Hippocampal formation (tissue), 2 donors: Measurements from ENCODE around the gene DMRTC2.

ENCODE experiments used
- DNase-seq, 2 donors: peaks; one replicate each; lab custom pipeline; 2025; lab: John Stamatoyannopoulos, UW

Gene DMRTC2

DNA sequence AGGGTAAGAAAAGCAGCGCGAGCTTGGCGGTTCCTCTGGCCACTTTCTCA lies at the start of gene DMRTC2:
Gene DMRTC2 (plus strand): TSS at position 42 of the 50 bp plus-strand sequence. CDS start 2,387 bp downstream, outside the sequence.
- DNase-seq, result no peak

DNA sequence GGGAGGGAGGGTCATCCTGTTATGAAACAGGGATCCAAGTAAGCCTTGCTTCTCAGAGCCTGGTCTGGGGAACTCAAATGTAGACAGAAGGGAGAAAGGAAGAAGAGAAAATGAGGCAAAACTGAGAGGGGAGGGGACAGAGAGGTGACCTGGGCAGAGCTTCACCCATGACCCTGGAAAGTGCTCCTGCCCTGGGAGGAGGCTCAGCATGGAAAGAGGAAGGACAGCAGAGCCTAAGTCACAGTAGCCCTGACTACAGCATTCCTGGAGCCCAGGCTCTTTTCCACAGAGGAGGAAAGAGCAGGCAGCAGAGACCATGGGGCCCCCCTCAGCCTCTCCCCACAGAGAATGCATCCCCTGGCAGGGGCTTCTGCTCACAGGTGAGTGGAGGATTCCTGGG lies 48.5 kb upstream of the DMRTC2 start, which contains the start of gene CEACAM3:
Gene CEACAM3 (plus strand): TSS at position 226 of the 400 bp plus-strand sequence. CDS start 91 bp downstream, at position 317.
- no peak for DNase-seq

DNA sequence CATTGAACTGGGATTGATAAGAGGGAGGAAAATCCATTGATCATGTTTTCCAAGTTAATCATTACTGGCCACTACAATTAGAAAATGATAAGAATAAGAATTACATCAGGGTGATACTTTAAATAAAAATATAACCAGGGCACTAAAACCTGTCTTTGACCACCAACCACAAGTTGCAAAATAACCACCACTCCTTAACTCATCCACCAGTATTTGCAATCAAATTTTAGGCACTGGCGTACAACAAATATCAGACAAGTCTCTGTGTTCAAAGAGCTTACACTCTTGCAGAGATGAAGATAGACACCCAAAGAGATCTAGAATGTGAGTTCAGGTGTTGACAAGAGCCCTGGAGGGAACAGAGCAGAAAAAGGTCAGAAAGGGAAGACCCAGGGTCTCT lies 47.9 kb upstream of the DMRTC2 start:
- DNase-seq, result no peak

DNA sequence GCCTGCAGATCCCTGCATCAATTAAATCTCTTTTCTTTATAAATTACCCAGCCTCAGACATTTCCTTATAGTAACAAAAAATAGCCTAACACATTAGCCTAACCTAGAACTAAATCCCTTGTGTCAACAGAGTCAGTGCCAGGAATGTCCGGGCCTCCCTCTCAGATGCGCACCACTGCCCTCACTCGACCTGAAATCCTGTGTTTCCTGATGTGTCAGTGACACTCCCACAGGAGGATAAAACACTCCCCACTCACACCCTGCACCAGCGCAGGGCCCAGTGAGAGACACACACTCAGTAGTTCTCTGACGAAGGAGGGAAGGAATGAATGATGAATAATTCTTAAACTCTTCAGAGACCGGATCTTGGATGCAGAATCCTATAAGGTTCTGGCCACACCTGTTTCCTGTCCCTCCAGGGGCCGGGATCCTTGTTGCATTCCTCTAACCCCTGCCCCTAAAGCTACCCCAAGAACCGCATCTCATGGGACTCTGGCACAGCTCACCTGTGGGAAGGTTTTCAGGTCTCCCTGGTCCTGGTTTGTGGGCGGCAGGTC lies 45.3 kb upstream of the DMRTC2 start:
- no peak for DNase-seq

DNA sequence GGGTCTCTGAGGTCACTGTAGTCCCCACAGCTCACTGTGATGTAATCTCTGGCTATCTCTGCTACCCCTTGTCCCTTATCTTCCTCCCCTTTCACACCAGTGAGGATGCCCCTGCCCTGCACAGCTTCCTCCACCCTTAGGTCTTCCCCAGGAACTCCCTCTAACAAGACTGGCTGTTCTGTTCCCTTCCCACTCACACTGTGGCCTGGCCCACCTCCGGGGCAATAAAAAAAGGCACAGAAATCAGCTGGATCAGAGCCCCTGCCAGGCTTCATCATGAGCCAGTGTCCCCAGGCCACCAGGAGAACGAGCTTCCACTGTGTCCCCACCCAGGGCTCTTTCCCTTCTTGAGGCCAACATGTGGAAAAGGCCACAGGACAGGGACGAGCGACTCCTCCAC lies 43.8 kb upstream of the DMRTC2 start:
- no peak for DNase-seq

DNA sequence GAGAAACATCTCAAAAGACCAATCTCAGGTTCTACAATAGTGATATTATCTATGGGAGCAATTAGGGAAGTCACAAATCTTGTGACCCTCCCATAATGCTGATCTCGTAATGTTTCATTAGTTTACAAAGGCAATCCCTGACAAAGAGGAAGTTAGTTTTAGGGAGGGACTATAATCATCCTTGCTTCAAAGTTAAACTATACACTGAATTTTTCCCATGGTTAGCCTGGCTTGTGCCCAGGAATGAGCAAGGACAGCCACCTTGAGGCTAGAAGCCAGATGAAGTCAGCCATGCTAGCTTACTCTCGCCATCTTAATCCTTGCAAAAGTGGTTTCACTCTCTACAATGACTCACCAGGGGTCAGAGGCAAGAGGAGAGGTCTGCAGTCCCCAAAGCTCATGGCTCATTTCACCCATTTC lies 43.0 kb upstream of the DMRTC2 start:
- no peak for DNase-seq

DNA sequence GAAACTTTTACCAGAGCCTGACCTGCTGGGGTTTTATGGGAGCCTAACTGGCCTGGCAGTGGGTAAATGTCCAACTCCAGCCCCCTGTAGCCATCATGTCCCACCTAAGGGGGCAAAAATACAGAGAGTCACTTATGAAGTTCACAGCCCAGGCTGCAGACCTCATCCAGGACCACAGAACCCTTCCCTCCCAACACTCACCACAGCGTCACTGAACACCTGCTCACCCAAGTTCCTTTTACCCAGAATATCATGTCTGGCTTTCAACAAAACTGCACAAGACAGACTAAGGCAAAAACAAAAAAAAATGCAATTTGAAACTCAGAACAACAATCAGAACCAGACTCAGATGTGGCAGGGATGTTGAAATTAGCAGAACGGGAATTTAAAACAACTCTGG lies 42.1 kb upstream of the DMRTC2 start:
- DNase-seq, result no peak

DNA sequence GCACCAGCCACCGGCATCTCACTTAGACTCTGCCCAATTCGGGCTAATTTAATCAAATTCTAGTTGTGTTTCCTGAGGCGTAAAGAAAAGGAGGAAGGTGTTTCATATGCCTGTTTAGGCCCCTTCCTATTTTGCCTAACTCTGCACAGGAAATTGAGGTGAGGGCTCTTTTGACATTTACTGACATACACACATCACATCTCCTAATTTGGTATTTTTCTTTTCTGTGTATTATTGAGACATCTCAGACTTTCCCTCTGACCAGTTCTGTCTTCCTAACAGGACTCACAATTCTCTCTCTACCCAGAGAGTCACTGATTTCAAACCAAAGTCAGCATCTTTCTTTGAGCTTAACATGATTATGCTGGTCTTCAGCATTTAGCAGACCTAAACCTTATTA lies 40.5 kb upstream of the DMRTC2 start:
- DNase-seq, result no peak

DNA sequence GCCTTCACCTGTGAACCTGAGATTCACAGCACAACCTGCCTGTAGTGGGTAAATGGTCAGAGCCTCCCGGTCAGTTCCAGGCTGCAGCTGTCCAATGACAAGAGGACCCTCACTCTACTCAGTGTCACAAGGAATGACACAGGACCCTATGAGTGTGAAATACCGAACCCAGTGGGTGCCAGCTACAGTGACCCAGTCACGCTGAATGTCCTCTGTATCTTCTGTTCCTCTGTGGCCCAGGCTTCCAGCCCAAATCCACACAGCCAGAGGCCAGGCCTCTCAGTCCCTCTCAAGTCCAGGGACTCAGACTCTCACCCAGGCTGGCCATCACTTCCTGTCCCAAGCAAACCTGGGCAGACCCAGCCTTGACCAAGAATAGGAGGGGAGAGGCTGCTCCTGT lies 37.7 kb upstream of the DMRTC2 start:
- no peak for DNase-seq

DNA sequence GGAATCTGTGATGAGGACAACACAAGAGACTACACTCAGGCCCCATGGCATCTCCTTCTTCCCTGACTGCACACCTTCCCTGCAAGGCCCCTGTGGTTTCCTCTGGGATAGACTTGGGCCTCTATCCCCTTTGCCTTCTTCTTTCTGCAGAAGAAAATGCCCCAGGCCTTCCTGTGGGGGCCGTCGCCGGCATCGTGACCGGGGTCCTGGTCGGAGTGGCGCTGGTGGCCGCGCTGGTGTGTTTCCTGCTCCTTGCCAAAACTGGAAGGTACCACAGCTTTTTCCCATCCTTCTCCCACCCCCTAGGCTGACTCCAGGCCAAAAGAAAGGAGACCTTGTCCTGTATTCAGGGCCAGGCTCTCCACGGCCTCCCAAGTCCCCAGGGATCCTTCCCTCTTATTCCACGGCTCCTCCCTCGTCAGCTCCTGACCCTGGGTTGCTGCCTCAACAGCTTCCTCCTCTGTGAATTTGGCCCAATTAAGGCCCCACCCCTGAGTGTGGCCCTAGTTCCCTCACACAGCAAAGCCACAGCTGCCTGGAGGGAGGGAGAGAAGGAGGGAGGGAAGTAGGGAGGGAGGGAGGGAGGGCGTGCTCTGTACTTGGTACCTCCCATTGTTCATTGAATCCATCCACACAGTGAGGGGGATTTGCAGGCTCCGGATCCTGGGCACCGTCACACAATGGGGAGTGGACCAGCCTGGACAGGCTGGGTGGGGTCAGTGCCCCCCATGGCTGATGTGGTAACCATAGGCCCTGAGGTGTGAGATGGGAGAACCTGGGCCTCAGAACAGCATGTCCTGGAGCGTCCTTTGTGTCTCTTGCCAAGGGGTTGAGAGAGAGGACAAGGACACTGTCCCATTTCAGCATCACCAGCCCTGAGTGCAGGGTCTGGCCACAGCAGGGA lies 35.9 kb upstream of the DMRTC2 start:
- no peak for DNase-seq

DNA sequence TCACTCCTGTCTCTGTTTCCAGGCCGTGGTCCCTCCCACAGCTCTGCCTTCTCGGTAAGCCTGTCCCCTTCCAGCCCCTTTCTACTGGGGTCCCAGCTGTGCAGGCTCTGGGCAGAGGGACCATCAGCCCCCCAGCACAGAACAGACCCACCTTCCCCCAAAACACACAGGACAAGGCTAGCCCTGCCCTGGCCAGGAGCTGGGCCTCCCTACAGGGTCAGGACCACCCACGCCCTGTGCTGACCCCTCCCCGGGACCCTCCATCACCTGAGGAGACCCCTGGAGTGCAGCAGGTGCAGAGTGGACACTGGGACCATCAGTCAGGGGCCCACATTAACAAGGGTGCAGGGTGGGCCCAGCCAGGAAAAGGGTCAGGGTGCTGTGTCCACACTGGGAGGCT lies 34.5 kb upstream of the DMRTC2 start:
- DNase-seq, result no peak

DNA sequence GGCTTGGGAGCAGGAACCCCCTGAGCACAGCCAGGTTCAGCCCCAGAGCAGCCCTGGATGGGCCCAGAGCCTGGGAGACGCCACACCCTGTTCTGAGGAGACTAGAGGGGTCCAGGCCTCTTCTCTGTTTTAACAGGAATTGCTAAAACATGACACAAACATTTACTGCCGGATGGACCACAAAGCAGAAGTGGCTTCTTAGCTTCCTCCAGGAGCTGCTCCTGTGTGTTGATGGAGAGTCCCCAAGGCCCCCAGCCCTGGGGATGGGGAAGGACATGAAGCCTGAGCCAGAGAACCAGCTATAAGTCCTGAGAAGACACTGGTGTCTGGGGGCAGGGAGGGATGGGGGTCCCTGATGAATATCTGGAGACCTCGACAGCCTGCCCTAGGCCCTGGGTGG lies 33.8 kb upstream of the DMRTC2 start:
- peak in 1 of 2 donors; percentile 15 for DNase-seq

DNA sequence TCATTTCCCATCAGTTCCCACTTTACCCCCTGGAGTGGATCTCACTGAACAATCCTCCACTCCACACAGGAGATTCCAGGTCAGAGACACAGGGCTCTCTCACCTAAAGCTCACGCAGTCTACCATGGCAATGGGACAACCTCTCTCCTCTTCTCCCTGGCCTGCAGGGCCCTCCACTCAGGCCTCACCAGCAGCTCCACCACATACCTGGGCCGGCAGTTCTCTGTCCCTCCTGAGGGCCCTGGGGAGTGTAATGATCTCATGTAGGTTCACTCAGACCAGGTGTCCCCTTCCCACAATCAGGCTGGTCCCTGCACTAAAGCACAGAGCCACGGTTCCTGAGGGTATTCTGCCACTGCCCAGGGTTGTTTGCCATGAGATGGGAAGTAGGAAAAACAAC lies 32.9 kb upstream of the DMRTC2 start:
- no peak for DNase-seq

DNA sequence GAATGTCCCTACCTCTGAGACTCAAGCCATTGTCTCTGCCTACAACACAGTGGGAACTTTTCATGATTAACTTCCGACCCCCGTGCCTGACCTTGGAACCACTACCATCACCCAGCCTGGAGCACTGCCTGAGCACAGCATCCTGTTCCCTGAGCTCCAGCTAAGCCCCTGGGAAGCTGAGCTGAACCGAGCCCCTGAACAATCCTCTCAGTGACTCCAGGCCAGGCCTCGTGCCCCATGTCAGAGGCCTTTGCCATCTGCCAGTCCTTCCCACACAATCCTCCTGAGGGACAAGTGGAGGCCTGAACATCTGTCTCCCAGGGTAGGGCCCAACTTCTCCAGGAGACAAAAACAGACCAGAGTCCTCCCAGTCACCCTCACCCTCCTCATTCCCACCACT lies 30.9 kb upstream of the DMRTC2 start:
- DNase-seq, result no peak

DNA sequence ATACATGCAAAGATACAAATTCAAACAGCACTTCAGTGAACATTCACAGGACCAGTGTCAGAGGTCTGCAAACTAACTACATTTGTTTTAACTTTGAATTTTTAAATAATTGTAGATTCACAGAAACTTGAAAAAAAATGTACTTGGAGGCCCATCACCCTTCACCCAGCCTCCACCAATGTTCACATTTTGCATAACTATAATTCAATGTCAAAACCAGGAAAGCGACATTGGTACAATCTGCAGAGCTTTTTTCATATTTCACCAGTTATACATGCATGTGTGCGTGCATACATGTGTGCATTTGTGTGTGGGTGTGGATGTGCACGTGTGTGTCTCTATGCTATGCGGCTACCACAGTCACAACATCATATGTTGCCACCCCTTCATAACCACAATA lies 29.5 kb upstream of the DMRTC2 start:
- DNase-seq, result no peak

DNA sequence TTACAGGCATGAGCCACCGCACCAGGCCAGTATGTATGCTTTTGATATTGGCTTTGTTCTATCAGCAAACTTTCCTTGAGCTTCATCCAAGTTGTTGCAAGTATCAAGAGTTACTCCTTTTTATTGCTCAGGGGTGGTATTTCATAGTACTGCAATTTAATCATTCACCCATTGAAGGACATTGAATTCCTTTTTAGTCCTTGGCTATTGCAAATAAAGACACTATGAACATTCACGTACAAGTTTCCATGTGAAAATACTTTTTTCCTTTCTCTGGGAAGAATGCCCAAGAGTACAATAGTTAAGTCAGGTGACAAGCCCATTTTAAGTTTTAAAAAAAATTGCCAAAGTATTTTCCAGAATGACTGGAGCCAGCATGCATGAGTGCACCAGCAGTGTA lies 28.1 kb upstream of the DMRTC2 start:
- no peak for DNase-seq

DNA sequence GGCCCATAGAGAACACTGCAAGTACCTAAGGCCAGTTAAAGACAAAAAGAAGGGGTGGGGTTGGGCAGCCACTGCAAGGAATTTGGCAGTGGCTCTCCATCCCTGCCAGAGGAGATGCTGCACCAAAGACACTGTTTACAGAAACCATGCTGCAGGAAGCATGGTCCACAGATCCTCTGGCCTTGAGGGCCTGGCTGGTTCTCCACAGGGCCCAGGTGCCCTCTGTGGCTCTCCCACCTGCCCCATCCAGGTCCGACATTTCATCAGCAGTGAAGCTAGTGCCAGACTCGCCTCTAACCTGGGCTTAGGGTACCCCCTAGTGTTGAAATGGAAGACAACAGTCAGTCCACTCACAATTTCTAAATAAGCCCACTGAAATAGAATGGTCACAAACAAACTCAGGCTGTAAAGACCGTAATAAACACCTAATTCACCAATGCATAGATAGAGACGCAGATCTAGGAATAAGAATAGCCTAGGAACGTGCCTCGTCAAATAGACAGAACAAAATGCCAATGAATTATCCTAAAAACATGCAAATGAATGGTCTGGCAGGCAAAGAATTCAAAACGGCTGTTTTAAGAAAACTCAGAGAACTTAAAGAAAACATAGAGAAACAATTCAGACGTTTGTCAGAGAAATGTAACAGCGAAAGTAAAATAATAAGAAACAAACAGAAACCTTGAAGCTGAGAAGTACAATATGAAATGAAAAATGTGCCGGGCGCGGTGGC lies 23.7 kb upstream of the DMRTC2 start:
- peak in 1 of 2 donors; percentile 15 for DNase-seq

DNA sequence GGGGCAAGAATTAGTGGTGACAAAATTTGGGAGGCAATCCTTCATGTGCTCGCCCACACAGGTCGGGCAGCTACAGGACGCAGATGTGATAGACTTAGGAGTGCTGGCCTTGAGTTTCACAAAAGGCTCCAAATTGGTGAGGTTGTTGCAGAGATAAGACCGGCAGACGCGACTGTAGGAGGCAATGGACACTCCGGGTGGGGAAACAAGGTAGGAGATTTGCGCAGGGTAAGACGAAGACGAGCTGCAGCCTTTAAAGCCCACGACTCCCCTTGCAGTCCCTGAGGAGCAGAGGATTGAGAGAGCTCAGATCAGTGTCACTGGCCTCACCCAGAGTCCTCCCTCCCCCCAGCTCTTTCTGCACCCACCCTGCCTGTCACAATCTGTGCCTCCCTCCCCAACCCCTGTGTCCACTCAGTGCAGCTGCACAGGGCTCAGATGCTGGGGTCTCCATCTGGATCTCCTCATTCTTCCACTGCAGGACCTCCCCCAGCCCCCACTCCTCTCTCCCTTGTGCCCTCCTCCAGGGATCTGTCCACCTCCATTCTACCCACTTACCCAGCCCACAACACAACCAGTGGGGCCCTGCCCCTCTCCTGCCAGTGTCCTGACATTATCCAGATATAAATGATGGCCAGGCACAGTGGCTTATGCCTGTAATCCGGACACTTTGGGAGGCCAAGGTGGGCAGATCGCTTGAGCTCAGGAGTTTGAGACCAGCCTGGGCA lies 6.7 kb upstream of the DMRTC2 start:
- no peak for DNase-seq

DNA sequence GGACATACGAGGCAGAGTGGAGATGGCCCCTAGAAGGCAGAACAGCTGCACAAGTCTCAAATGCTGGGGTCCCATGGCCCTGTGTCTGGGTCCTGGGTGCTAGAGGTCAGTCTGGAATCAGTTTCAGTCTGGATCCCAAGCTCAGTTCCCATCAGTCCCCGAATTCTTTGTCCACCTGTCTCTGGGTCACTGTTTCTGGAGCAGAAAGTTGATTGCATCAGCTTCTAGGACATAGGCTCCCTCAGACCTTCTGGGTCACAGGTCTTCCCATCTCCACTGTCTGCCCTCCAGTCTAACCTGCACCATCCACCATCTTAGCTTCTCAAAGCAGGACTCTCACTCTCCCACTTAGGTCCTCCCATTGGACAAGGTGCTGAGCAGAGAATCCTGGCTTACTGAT lies 5.6 kb upstream of the DMRTC2 start:
- no peak for DNase-seq

DNA sequence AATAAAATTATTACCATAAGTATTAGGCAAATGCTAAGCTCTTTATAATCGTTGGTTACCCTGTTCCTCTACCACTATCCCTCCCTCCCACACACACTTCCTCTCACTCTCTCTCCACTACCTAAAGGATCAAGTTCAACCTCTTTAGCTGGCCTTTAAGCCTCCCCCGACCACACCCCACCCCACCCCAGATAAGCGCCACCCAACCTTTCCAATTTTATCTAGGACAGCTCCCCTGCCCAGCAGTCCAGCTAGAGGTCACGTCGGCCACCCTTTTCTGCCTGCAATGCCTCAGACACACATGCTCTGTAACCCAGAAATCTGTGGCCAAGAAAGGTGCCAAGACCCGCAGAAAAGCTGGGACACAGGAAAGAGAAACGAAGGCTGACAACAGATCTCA lies 1.5 kb upstream of the DMRTC2 start:
- DNase-seq, result no peak

DNA sequence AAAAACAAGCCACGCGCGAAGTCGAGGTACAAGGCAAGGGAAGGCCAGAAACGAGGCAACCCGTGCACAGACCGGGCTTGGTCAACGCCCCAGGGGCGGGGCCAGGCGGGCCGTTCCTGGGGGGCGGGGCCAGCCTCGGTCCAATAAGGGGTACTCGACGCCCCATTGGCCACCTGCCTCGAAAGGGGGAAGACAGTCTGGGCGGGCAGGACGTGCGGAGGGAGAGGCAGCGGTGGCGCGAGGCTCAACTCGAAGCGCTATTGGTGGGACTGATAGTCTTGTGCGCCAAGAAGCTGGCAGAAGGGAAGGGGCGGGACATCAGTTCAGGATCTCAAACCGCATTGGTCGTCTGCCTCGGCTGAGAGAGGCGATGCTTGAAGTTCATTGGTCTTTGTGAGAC lies 241 bp upstream of the DMRTC2 start, which contains the start of gene LYPD4:
Gene LYPD4 (minus strand): TSS at position 83 of the 400 bp plus-strand sequence. CDS start 5,398 bp downstream, outside the sequence.
- DNase-seq, result no peak

DNA sequence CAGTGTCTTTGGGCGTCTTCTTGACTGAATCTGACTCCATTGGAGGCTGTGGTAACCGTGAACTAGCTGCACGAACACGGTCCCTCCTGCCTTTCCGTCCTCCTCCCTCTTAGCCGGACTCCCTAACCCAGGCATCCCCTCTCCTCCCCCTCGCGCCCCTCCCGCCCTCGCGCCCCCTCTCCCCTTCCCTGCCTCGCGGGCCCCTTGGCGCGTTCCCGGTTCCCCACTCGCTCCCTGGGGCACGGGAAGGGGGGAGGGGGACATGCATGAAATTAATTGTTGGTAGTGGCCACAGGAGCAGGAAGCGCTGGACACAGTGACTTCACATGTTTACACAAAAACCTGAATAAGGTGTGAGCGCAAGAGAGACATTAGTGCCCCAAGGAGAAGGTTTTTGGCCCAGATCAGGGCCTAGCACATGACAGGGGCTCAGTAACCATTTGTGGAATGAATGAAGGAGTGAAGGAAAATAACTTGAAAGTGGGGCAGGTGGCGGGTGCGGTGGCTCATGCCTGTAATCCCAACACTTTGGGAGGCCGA lies 279 bp downstream of the DMRTC2 start:
- no peak for DNase-seq
